Large intestine (tissue), 12 donors: ENCODE results near the gene ELF1. TPM values are rescaled to one million over a fixed set of nuclear protein-coding genes. Genes with fewer than 3 reads are reported as not detected.

Experiments used
- DNase-seq, 2 donors: peaks; one replicate each; pipeline versions ENCODE4 v3.0.0 to v3.0.0-alpha.2; 2013
- H3K27ac ChIP-seq: one replicate; pipeline ENCODE4 v1.5.1; 2013; ENCODE audit warnings: low read length
- H3K27me3 ChIP-seq: 2 replicates; pipeline ENCODE4 v1.6.1; 2013; ENCODE audit warnings: low read length; ENCODE audit not compliant: control insufficient read depth, insufficient read depth
- H3K36me3 ChIP-seq: 2 replicates; pipeline ENCODE4 v1.6.1; 2013; ENCODE audit warnings: low read length; ENCODE audit not compliant: control insufficient read depth, insufficient read depth
- H3K4me1 ChIP-seq: one replicate; pipeline ENCODE4 v1.6.1; 2013; ENCODE audit warnings: low read length; ENCODE audit not compliant: control insufficient read depth, insufficient read depth
- H3K4me3 ChIP-seq: one replicate; pipeline ENCODE4 v1.5.1; 2013; ENCODE audit warnings: low read length
- H3K9me3 ChIP-seq: one replicate; pipeline ENCODE4 v1.6.1; 2013; ENCODE audit warnings: mild to moderate bottlenecking, low read depth, low read length, moderate library complexity; ENCODE audit not compliant: control insufficient read depth
- WGBS: methylation state at CpG from one replicate; pipeline ENCODE4 v1.1.5; 2013; ENCODE audit warnings: low lambda C conversion rate; ENCODE audit not compliant: insufficient coverage; 5-methylcytosine and 5-hydroxymethylcytosine counted together
- long read RNA-seq, 11 donors: transcript quantifications; one replicate each; lab custom pipeline, GENCODE V29; 2026
- polyA plus RNA-seq: library from polyadenylated mRNA; unstranded; fragments of 120-200 nt; gene quantifications from one replicate; pipeline ENCODE4 v1.2.1, GENCODE V29; 2013

Gene ELF1
- 87.2 TPM for polyA plus RNA-seq
- long read RNA-seq, donor 1, partial matches to known transcripts: 0 of 10 reads
- long read RNA-seq, donor 1, other reads (novel, unspliced or antisense): 5 of 10 reads
- long read RNA-seq, donor 2, partial matches to known transcripts: 10 of 14 reads
- long read RNA-seq, donor 2, other reads (novel, unspliced or antisense): 0 of 14 reads
- long read RNA-seq, donor 3: 0 reads
- long read RNA-seq, donor 4: 0 reads
- long read RNA-seq, donor 5, partial matches to known transcripts: 28 of 31 reads
- long read RNA-seq, donor 5, other reads (novel, unspliced or antisense): 0 of 31 reads
- long read RNA-seq, donor 6, partial matches to known transcripts: 71 of 112 reads
- long read RNA-seq, donor 6, other reads (novel, unspliced or antisense): 38 of 112 reads
- long read RNA-seq, donor 7, partial matches to known transcripts: 12 of 30 reads
- long read RNA-seq, donor 7, other reads (novel, unspliced or antisense): 17 of 30 reads
- long read RNA-seq, donor 8, partial matches to known transcripts: 110 of 177 reads
- long read RNA-seq, donor 8, other reads (novel, unspliced or antisense): 62 of 177 reads
- long read RNA-seq, donor 9, partial matches to known transcripts: 53 of 66 reads
- long read RNA-seq, donor 9, other reads (novel, unspliced or antisense): 10 of 66 reads
- long read RNA-seq, donor 10, partial matches to known transcripts: 108 of 123 reads
- long read RNA-seq, donor 10, other reads (novel, unspliced or antisense): 13 of 123 reads
- long read RNA-seq, donor 11, partial matches to known transcripts: 0 of 2 reads
- long read RNA-seq, donor 11, other reads (novel, unspliced or antisense): 0 of 2 reads

DNA sequence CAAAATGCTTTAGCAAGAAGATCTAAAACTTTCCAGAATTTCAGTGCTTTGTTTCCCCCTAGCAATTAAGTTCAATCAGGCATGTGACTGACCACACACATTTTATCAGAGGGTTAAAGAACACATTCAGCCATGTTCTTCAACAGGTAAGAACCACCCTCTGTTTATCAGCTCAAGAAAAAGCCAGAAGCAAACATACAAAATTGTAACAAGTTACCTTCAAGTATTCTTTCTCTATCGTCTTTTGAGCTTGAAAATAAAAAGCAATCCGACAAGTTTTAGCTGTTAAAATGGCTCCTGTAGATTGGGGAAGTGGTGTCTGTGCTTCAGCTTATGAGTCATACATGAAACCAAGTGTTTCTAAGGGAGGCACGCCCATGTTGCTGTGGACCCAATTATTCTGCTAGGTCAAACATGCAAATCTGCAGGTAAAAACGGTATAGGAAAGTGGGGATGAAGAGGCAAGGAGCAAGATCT, at the start of gene ELF1:
ELF1 (minus strand) TSS at position 306 of the 477 bp plus-strand sequence. CDS start 37,262 bp downstream, outside the sequence.
- Histone ChIP-seq H3K36me3 (no peaks in the 10 kb centered on the region), H3K27ac (peak within 1 kb of the TSS; percentile 99), H3K9me3 (no peaks in the 10 kb centered on the region), H3K4me1 (peaks cover 25% of the 10 kb centered on the region), H3K27me3 (no peaks in the 10 kb centered on the region), H3K4me3 (peak within 1 kb of the TSS; percentile 56)
- peak; percentile 84 to 95 for DNase-seq
- WGBS: no CpG with 5 or more reads among the region's 4 CpGs

DNA sequence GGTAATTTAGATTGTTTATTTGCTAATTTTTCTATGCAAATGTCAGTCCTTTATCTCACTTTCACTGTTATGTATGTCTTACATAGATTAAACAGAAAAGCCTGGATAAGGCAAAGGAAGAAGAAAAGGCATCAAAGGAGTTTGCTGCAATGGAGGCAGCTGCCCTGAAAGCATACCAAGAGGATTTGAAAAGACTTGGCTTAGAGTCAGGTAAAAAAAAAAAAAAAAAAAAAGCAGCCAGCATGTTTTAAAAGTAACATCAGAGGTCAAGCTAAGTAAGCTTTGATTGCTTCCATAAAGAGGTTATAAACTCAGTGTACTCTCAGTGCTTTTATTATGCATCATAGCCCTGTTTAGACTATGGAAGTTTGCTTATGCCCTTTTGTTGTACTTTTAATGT, 46.0 kb upstream of the ELF1 start:
- peak overlapping the region; percentile 32 for H3K27ac ChIP-seq
- H3K4me3 ChIP-seq: no peak overlapping the region
- peaks cover 30% of the 10 kb centered on the region for H3K36me3 ChIP-seq
- peaks cover 8% of the 10 kb centered on the region for H3K4me1 ChIP-seq
- DNase-seq: peak in 1 of 2 donors; percentile 47
- no peaks in the 10 kb centered on the region for H3K9me3 ChIP-seq
- H3K27me3 ChIP-seq: no peaks in the 10 kb centered on the region

DNA sequence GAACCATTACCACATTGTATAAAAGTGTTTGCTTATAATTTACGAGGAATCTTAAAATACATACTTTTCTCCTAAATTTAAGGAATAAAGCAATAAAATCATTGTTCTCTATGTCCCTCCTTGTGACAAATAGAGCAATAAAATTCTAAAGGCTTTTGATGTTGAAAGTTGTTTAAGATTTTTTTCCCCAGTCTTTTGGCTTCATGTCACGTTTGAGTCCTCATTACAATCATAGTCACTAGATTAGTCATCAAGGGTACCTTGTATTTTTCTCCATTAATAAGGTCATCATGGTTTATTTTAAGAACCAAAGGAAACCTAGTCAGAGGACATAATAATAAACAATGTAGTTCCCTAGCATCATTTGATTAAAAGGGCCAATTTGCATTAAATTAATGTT, 45.4 kb upstream of the ELF1 start:
- 88% methylated on average over 1 of the region's 2 CpGs for WGBS
- H3K4me3 ChIP-seq: no peak overlapping the region
- H3K27ac ChIP-seq: no peak overlapping the region
- no peak for DNase-seq
- H3K4me1 ChIP-seq: peaks cover 8% of the 10 kb centered on the region
- no peaks in the 10 kb centered on the region for H3K27me3 ChIP-seq
- no peaks in the 10 kb centered on the region for H3K9me3 ChIP-seq
- H3K36me3 ChIP-seq: peaks cover 27% of the 10 kb centered on the region

DNA sequence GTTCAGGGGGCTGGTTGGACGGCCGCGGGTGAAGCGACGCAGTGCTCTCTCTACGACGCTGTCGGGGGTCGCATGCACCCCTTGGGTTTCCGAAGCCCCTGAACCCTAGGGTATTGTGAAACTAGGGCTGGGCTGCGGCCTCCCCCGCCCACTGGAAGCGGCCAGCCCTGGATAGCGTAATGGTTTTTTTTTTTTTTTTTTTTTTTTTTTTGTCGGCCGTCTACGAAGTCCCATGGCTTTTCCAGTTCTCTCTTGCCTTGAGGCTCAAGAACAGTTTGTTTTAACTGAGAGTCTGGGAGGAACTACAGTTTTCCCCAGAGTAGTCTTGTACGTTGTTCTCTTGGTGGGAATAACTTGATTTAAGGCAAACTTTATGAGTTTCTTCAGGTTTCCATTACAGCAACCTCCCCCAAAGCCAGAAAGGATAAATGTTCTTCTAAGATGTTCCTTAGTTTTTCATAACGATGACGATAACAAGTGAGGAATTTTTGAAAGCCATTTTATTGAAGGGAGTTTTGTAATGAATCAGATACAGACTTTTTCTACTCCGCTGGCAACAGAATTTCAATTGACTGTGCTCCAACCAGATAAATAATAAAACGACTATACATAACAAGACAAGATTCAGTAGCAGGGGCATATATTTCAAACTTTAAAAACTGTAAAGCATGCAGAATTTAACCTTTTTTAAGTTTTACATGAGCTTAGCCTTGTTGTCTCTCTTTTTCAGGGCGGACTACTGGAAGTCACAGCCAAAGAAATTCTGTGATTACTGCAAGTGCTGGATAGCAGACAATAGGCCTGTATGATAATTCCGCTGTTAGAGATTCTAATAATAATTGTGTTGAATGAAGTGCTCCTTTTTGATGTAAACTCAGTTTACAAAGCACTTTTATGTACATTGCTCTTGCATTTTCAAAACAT, 43.1 kb upstream of the ELF1 start:
- Histone ChIP-seq H3K9me3 (no peaks in the 10 kb centered on the region), H3K27me3 (no peaks in the 10 kb centered on the region), H3K36me3 (peaks cover 10% of the 10 kb centered on the region), H3K4me3 (peak overlapping the region; percentile 94), H3K4me1 (peaks cover 21% of the 10 kb centered on the region), H3K27ac (peak overlapping the region; percentile 99)
- no peak for DNase-seq
- WGBS: 0% methylated on average over 5 of the region's 24 CpGs

DNA sequence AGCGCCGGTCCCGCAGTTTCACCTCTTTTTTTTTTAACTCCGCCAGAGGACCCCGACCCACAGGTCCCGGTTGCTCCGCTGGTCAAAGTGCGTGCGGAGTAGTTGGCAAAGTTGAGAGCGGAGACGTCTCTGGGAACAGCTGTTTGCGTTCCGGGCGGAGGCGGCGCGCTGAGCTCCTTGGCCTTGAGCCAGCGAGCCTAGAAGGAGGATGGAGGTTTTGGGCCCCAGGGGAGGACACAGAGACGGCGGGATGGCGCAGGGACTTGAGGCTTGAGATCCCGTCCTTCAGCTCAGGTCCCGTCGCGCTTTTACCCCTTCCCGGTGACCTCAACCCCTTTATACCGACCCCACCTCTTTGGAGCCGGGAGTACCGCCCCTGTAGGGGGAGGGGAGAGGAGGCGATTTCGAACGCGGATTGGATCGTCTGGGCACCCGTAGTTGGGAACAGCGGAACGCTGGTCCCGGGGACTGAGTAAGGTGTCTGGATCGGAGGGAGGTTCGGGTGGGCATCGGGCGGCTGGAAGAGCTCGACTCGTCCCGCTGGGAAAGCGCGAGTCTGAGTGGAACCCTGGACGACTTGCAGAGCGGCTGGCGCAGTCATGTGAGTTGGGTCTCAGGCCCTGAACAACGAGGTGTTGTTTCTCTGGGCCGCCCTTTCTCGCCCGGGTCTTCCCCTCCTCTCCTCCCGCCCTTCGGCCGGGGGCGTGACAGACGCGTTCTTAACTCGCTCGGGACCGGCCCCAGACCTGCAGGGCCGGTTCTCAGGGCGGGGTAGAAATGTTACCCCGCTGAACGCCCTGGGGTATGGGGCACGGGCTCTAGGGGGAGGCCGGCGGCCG, 42.2 kb upstream of the ELF1 start, which contains the start of gene WBP4:
WBP4 (plus strand) TSS at position 435 of the 839 bp plus-strand sequence; CDS start at position 600, 165 bp downstream.
- DNase-seq: peak; percentile 95 to 99
- peaks cover 29% of the 10 kb centered on the region for H3K4me1 ChIP-seq
- H3K27me3 ChIP-seq: no peaks in the 10 kb centered on the region
- peaks cover under 1% of the 10 kb centered on the region for H3K36me3 ChIP-seq
- peak within 1 kb of the TSS; percentile 94 for H3K4me3 ChIP-seq
- peak within 1 kb of the TSS; percentile 99 for H3K27ac ChIP-seq
- no CpG with 5 or more reads among the region's 71 CpGs for WGBS
- H3K9me3 ChIP-seq: no peaks in the 10 kb centered on the region

DNA sequence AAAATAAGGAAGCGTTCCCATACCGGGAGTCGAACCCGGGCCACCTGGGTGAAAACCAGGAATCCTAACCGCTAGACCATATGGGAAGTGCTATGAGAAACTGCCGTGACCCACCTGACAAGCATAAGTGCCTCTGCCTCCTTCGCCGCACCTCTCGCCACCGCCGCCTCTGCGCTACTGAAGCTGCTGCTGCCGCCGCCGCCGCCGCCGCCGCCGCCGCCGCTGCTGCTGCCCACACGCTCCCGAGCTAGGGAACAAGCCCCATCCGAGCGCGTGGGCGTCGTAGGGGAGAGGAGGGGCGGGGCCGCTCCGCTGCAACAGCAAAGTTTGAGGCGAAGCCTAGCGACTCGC, 41.6 kb upstream of the ELF1 start:
- H3K4me1 ChIP-seq: peaks cover 30% of the 10 kb centered on the region
- H3K36me3 ChIP-seq: no peaks in the 10 kb centered on the region
- H3K9me3 ChIP-seq: no peaks in the 10 kb centered on the region
- WGBS: 0% methylated on average over 3 of the region's 35 CpGs
- peak overlapping the region; percentile 94 for H3K4me3 ChIP-seq
- DNase-seq: peak in 1 of 2 donors; percentile 75
- peak overlapping the region; percentile 99 for H3K27ac ChIP-seq
- no peaks in the 10 kb centered on the region for H3K27me3 ChIP-seq

DNA sequence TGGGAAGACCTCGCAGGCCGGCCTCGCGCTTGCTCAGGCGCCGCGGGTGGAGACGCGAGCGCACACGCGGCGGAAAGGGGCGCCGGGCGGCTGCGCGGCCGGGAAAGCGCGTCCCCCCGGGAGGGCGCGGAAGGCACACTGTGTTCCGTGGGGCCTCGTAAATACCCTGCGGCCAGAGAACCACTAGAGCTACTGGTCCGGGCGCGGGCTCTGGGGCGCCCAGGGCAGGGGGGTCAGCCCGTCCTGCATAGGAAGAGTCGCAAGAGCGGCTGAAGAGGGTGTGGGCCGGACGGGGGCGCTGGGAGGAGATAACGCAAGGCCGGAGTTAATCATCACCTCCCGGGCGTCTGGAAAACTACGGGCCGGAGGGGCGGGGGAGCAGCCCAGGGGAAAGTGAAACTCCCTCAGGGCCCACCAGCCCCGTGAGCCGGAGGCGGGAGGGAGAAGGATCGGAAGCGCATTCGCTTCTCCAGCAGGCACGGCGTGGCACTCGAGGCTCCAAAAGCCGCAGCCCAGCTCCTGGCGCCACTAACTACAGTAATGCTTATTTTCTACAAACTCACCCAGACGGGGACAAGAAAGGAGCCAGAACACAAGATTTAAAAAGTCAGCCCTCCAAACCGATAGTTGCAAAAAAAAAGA, 41.1 kb upstream of the ELF1 start:
- WGBS: no CpG with 5 or more reads among the region's 57 CpGs

DNA sequence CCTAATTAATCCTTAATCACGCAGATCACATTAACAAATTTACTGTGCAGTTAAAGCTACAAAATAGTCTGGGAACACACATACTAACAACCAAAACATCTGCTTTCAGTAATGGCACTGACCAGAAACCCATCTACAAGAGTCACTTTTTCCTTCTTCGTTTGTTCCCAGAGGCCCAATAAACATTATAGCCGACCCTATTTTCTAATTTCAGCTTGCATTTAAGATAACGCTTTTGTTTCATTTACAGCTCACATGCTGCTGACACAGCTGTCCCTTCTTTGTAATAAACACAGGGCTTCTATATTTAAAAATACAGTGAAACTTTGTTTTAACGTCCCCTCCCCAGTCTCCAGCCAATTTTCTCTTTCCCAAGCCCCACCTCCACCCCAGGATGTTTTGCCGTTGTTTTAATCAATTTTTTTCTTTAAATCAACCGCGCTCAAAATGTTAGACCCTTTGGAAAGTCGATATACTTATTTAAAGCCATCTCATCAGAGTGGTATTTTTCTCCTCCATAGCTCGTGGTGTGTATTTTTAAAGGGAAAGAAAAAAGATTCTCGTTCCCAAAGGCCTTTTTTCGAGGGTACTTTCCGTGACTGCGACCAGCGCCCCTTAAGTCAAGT, 40.5 kb upstream of the ELF1 start:
- H3K27ac ChIP-seq: peak overlapping the region; percentile 99
- H3K9me3 ChIP-seq: no peaks in the 10 kb centered on the region
- no peaks in the 10 kb centered on the region for H3K36me3 ChIP-seq
- DNase-seq: no peak
- H3K4me1 ChIP-seq: peaks cover 34% of the 10 kb centered on the region
- H3K27me3 ChIP-seq: no peaks in the 10 kb centered on the region
- WGBS: 5% methylated on average over 3 of the region's 15 CpGs
- H3K4me3 ChIP-seq: peak overlapping the region; percentile 94

More for the DNA sequence above, 41.1 kb upstream of the ELF1 start:
- no peaks in the 10 kb centered on the region for H3K9me3 ChIP-seq
- H3K36me3 ChIP-seq: no peaks in the 10 kb centered on the region
- DNase-seq: peak; percentile 94 to 97
- H3K4me3 ChIP-seq: peak overlapping the region; percentile 94
- no peaks in the 10 kb centered on the region for H3K27me3 ChIP-seq
- H3K4me1 ChIP-seq: peaks cover 30% of the 10 kb centered on the region
- H3K27ac ChIP-seq: peak overlapping the region; percentile 99
